AG04449 (cell line): ENCODE measurements around the gene SULF2.

Experiments
- CTCF ChIA-PET: fragments of 350-600 bp; formaldehyde crosslinking; extraction: SDS; loops from one replicate; lab custom pipeline; 2021; ENCODE audit warnings: antibody characterized with exemption; lab: Yijun Ruan, JAX
- POLR2A ChIA-PET: fragments of 400-600, 350-600 bp; formaldehyde crosslinking; extraction: SDS; loops from one replicate; lab custom pipeline; 2020; ENCODE audit warnings: antibody characterized with exemption, inconsistent platforms; lab: Yijun Ruan, JAX
- DNase-seq: peaks from one replicate; pipeline ENCODE4 v3.0.0-alpha.2; 2010; ENCODE audit warnings: low read depth, low spot score
- H3K4me3 ChIP-seq: 2 replicates; pipeline ENCODE4 v1.5.1; 2011; ENCODE audit warnings: low read depth, mild to moderate bottlenecking, control low read depth, low read length
- TF ChIP-seq, protein P1 (sequence below): IDR thresholded peaks from one replicate; pipeline ENCODE4 v1.5.1; 2011; ENCODE audit warnings: mild to moderate bottlenecking, moderate library complexity, low read length, control low read depth, inconsistent platforms; ENCODE audit not compliant: insufficient read depth; ENCODE audit errors: missing control alignments

The SULF2 gene

DNA sequence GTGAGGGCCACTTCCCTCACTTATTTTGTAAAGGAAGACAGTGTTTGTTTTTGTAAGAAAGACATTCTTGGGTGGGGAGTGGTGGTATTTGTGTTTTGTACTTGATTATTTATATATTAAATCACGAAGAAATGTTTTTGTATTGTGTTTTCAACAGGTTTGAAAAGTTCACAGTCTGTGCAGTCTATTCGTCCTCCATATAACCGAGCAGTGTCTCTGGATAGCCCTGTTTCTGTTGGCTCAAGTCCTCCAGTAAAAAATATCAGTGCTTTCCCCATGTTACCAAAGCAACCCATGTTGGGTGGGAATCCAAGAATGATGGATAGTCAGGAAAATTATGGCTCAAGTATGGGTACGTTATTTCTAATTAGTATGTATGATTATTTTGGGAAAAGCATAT, 146.4 kb downstream of the SULF2 start:
- POLR2A ChIA-PET: no interaction called here
- CTCF ChIA-PET: no interaction called here
- H3K4me3 ChIP-seq: no peak overlapping the region
- no peak for DNase-seq
- TF ChIP-seq, protein P1, sequence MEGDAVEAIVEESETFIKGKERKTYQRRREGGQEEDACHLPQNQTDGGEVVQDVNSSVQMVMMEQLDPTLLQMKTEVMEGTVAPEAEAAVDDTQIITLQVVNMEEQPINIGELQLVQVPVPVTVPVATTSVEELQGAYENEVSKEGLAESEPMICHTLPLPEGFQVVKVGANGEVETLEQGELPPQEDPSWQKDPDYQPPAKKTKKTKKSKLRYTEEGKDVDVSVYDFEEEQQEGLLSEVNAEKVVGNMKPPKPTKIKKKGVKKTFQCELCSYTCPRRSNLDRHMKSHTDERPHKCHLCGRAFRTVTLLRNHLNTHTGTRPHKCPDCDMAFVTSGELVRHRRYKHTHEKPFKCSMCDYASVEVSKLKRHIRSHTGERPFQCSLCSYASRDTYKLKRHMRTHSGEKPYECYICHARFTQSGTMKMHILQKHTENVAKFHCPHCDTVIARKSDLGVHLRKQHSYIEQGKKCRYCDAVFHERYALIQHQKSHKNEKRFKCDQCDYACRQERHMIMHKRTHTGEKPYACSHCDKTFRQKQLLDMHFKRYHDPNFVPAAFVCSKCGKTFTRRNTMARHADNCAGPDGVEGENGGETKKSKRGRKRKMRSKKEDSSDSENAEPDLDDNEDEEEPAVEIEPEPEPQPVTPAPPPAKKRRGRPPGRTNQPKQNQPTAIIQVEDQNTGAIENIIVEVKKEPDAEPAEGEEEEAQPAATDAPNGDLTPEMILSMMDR: no peak

DNA sequence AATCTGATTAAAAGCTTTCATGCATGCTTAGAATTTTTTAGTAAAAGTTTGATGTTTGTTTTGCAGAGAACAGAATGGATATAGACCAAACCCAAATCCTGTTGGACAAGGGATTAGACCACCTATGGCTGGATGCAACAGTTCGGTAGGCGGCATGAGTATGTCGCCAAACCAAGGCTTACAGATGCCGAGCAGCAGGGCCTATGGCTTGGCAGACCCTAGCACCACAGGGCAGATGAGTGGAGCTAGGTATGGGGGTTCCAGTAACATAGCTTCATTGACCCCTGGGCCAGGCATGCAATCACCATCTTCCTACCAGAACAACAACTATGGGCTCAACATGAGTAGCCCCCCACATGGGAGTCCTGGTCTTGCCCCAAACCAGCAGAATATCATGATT, 150.0 kb downstream of the SULF2 start:
- no peak for DNase-seq
- TF ChIP-seq, protein P1: no peak
- ChIA-PET CTCF (interaction anchor here (1.4 to 2.1 kb wide), 2 partner anchors 15 to 986 kb away, joined by 3 to 9 read pairs; no protein-coding TSS in a partner anchor), POLR2A (no interaction called here)
- no peak overlapping the region for H3K4me3 ChIP-seq

DNA sequence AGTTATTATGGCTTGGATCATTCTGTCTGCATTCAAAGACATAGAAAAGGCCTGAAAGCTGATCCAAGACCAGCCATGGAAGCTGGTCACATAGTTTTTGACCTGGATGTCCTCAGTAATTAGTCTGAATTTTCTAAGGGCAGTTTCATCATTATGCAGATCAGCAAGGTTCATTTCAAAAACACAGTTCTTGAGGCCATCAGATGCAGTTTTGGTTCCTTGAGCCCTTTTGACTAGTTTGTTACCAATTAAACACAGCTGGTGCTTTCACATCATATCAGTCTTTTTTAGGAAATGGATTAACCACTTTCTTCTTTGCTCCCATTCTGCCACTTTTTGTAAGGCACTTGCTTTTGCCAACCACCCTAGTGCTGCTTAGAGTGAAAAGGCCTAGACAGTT, 154.2 kb downstream of the SULF2 start:
- TF ChIP-seq, protein P1: no peak
- H3K4me3 ChIP-seq: no peak overlapping the region
- ChIA-PET POLR2A (no interaction called here), CTCF (interaction anchor here (1.1 to 1.8 kb wide), 3 partner anchors 10 to 990 kb away, joined by 3 to 9 read pairs (median 6); no protein-coding TSS in a partner anchor)
- no peak for DNase-seq

DNA sequence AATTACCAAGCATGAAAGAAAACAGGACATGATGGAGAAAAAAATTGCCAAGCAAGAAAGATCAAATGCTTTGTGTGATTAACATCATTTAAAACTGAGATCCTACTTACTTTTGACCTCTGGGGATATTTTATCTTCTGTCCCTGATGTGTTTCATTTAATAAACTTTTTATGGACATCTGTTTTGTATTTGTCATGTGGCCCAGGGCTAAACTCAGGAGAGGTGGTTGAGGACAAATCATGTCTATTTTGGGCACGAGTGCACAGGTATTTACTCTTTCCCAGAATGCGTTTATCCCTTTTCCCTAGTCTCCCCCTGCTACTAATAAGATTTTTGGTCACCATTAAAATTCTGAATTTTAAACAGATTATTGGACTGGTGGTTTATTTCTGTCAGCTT, 155.4 kb downstream of the SULF2 start:
- POLR2A ChIA-PET: no interaction called here
- TF ChIP-seq, protein P1: no peak
- CTCF ChIA-PET: no interaction called here
- no peak for DNase-seq
- H3K4me3 ChIP-seq: no peak overlapping the region

DNA sequence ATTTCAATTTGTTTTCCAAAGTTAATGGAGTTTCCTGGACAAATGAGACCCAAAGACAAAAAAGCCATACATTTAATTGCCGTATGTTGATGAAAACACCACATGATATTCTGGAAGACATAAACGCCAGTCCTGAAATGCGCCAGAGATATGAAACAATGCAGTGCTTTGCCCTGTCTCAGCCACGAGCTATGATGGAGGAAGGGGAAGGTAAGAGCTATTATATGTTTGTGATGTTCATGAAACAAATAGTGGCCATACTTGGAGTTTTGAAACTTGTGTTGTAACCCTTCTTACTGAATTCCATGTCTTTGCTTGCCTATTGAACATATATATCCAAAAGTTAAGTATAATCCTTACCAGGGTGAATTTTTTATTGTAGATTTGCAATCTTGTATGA, 157.7 kb downstream of the SULF2 start:
- POLR2A ChIA-PET: no interaction called here
- TF ChIP-seq, protein P1: no peak
- H3K4me3 ChIP-seq: no peak overlapping the region
- DNase-seq: no peak
- CTCF ChIA-PET: interaction anchor here (0.6 to 1.3 kb wide), 3 partner anchors 12 to 243 kb away, joined by 3 read pairs; no protein-coding TSS in a partner anchor

DNA sequence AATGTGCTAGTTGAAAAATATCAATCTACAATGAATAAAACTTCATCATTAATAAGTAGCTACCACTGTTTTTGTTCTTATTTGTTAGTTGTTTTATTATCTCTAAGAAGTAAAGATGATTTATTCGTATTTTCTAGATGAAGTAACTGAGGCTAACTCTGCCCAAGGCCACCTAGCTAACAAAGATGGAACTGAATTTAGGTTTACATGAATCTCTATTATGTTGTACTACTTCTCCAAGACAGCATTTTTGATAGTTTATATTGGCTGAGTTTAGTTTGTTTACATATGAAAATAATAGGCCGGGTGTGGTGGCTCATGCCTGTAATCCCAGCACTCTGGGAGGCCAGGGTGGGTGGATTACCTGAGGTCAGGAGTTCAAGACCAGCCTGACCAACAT, 162.1 kb downstream of the SULF2 start:
- POLR2A ChIA-PET: no interaction called here
- TF ChIP-seq, protein P1: no peak
- H3K4me3 ChIP-seq: no peak overlapping the region
- no peak for DNase-seq
- CTCF ChIA-PET: interaction anchor here (0.6 to 3.0 kb wide), 14 partner anchors 9 to 866 kb away, joined by 3 to 27 read pairs (median 4); partner anchors contain the start of gene NCOA3
